SJSA1 (cell line): ENCODE data around the gene TMEM45B. TPM values are rescaled to one million over a fixed set of nuclear protein-coding genes. Genes with fewer than 3 reads are reported as not detected.
"Not testable (repeated sequence)": the region's sequence is repeated elsewhere in the genome, so short reads cannot be mapped to it uniquely, and the experiment has no call there.

Source experiments
- DNase-seq, 2 experiments: peaks; one replicate each; pipeline ENCODE4 v3.0.0-alpha.2; 2015 to 2020; ENCODE audit warnings: low spot score in 2 of 2, low read depth in 1 of 2
- H3K27ac ChIP-seq: fragments of 250-450 bp; sonication (Bioruptor Pico); 2 replicates; pipeline ENCODE4 v1.5.1; 2020; ENCODE audit warnings: mild to moderate bottlenecking, moderate library complexity
- H3K27me3 ChIP-seq: fragments of 250-450 bp; sonication (Bioruptor Pico); replicated peaks from 2 replicates; pipeline ENCODE4 v1.5.1; 2020; ENCODE audit warnings: mild to moderate bottlenecking, moderate library complexity
- H3K36me3 ChIP-seq: fragments of 250-450 bp; sonication (Bioruptor Pico); 2 replicates; pipeline ENCODE4 v1.5.1; 2020; ENCODE audit warnings: mild to moderate bottlenecking
- H3K4me1 ChIP-seq: fragments of 250-450 bp; sonication (Bioruptor Pico); replicated peaks from 2 replicates; pipeline ENCODE4 v1.6.1; 2021; ENCODE audit warnings: mild to moderate bottlenecking
- H3K4me3 ChIP-seq: fragments of 250-450 bp; sonication (Bioruptor Pico); 2 replicates; pipeline ENCODE4 v1.5.1; 2020; ENCODE audit warnings: mild to moderate bottlenecking
- H3K9me3 ChIP-seq: fragments of 250-450 bp; sonication (Bioruptor Pico); replicated peaks from 2 replicates; pipeline ENCODE4 v1.5.1; 2020; ENCODE audit warnings: mild to moderate bottlenecking
- total RNA-seq: library from RNA; depleted of rRNA; stranded (reverse); fragments of >200 nt; shearing (Covaris generic); gene quantifications from 2 replicates; pipeline ENCODE4 v1.2.3, GENCODE V29; 2014

Gene TMEM45B
- total RNA-seq, 1 experiment from 2014 or later = not detected

- Histone ChIP-seq H3K9me3 (no peaks in the 10 kb centered on the region), H3K27me3 (no peaks in the 10 kb centered on the region), H3K4me1 (peaks cover 23% of the 10 kb centered on the region), H3K4me3 (no peak overlapping the region), H3K36me3 (no peaks in the 10 kb centered on the region), H3K27ac (no peak overlapping the region)
- no peak for DNase-seq
These were observed 33.9 kb downstream of the TMEM45B start for GRCh38 chr11:129849447-129850130.

GRCh38 chr11:129852125-129852740 is 36.6 kb downstream of the TMEM45B start:
- Histone ChIP-seq H3K9me3 (no peaks in the 10 kb centered on the region), H3K27me3 (no peaks in the 10 kb centered on the region), H3K4me1 (peaks cover 11% of the 10 kb centered on the region), H3K4me3 (no peak overlapping the region), H3K27ac (no peak overlapping the region), H3K36me3 (no peaks in the 10 kb centered on the region)
- no peak for DNase-seq

- Histone ChIP-seq H3K4me1 (peaks cover 11% of the 10 kb centered on the region), H3K36me3 (no peaks in the 10 kb centered on the region), H3K27me3 (no peaks in the 10 kb centered on the region), H3K27ac (no peak overlapping the region; the same call in 1 of the 2 replicates), H3K9me3 (no peaks in the 10 kb centered on the region), H3K4me3 (no peak overlapping the region)
- DNase-seq = peak in 1 of 2 experiments; percentile 23
These were observed 38.0 kb downstream of the TMEM45B start for GRCh38 chr11:129853518-129854231.

GRCh38 chr11:129854232-129854805 is 38.7 kb downstream of the TMEM45B start:
- H3K4me1 ChIP-seq = peaks cover 11% of the 10 kb centered on the region
- H3K27ac ChIP-seq = no peak overlapping the region
- H3K36me3 ChIP-seq = no peaks in the 10 kb centered on the region
- H3K27me3 ChIP-seq = no peaks in the 10 kb centered on the region
- no peaks in the 10 kb centered on the region for H3K9me3 ChIP-seq
- no peak for DNase-seq
- no peak overlapping the region for H3K4me3 ChIP-seq

GRCh38 chr11:129855086-129855485 is 39.4 kb downstream of the TMEM45B start:
- Histone ChIP-seq H3K27me3 (no peaks in the 10 kb centered on the region), H3K27ac (no peak overlapping the region), H3K4me1 (peaks cover 12% of the 10 kb centered on the region), H3K36me3 (no peaks in the 10 kb centered on the region), H3K9me3 (no peaks in the 10 kb centered on the region), H3K4me3 (no peak overlapping the region)
- DNase-seq = no peak

- Histone ChIP-seq H3K36me3 (no peaks in the 10 kb centered on the region), H3K4me1 (peaks cover 22% of the 10 kb centered on the region), H3K27me3 (no peaks in the 10 kb centered on the region), H3K27ac (no peak overlapping the region), H3K4me3 (no peak overlapping the region), H3K9me3 (no peaks in the 10 kb centered on the region)
- no peak for DNase-seq
These were observed 40.4 kb downstream of the TMEM45B start for GRCh38 chr11:129856036-129856435.

GRCh38 chr11:129861702-129862522 is 46.3 kb downstream of the TMEM45B start:
- peak overlapping the region; percentile 94 for H3K27ac ChIP-seq
- peaks cover 28% of the 10 kb centered on the region for H3K4me1 ChIP-seq
- peak overlapping the region; percentile 28 for H3K4me3 ChIP-seq
- H3K27me3 ChIP-seq = no peaks in the 10 kb centered on the region
- no peaks in the 10 kb centered on the region for H3K9me3 ChIP-seq
- DNase-seq = peak; percentile 90 to 93
- H3K36me3 ChIP-seq = peaks cover 16% of the 10 kb centered on the region

- DNase-seq = no peak
- peaks cover 36% of the 10 kb centered on the region for H3K36me3 ChIP-seq
- H3K27me3 ChIP-seq = no peaks in the 10 kb centered on the region
- H3K27ac ChIP-seq = no peak overlapping the region
- no peak overlapping the region for H3K4me3 ChIP-seq
- H3K9me3 ChIP-seq = no peaks in the 10 kb centered on the region
- H3K4me1 ChIP-seq = peaks cover 28% of the 10 kb centered on the region
These were observed 49.2 kb downstream of the TMEM45B start for GRCh38 chr11:129864811-129865210.

- H3K27ac ChIP-seq = no peak overlapping the region
- no peaks in the 10 kb centered on the region for H3K9me3 ChIP-seq
- H3K36me3 ChIP-seq = peaks cover 42% of the 10 kb centered on the region
- no peak for DNase-seq
- peaks cover 21% of the 10 kb centered on the region for H3K4me1 ChIP-seq
- H3K27me3 ChIP-seq = no peaks in the 10 kb centered on the region
- H3K4me3 ChIP-seq = no peak overlapping the region
These were observed 50.1 kb downstream of the TMEM45B start for GRCh38 chr11:129865701-129866100.

- H3K4me3 ChIP-seq = no peak overlapping the region
- peaks cover 14% of the 10 kb centered on the region for H3K4me1 ChIP-seq
- H3K9me3 ChIP-seq = no peaks in the 10 kb centered on the region
- H3K27me3 ChIP-seq = no peaks in the 10 kb centered on the region
- H3K27ac ChIP-seq = no peak overlapping the region
- peaks cover 48% of the 10 kb centered on the region for H3K36me3 ChIP-seq
- DNase-seq = no peak
These were observed 50.7 kb downstream of the TMEM45B start for GRCh38 chr11:129866311-129866710.

GRCh38 chr11:129868626-129869025 is 53.0 kb downstream of the TMEM45B start:
- not testable (repeated sequence) for H3K27ac ChIP-seq, H3K9me3 ChIP-seq, H3K4me3 ChIP-seq, H3K27me3 ChIP-seq, H3K4me1 ChIP-seq, DNase-seq
- peaks cover 54% of the 10 kb centered on the region for H3K36me3 ChIP-seq

GRCh38 chr11:129871914-129872313 is 56.3 kb downstream of the TMEM45B start:
- Histone ChIP-seq H3K36me3 (peaks cover 65% of the 10 kb centered on the region), H3K4me1 (no peaks in the 10 kb centered on the region), H3K27ac (no peak overlapping the region), H3K4me3 (no peak overlapping the region), H3K9me3 (no peaks in the 10 kb centered on the region), H3K27me3 (no peaks in the 10 kb centered on the region)
- DNase-seq = no peak

- DNase-seq = no peak
- no peaks in the 10 kb centered on the region for H3K9me3 ChIP-seq
- H3K36me3 ChIP-seq = peaks cover 31% of the 10 kb centered on the region
- no peak overlapping the region for H3K4me3 ChIP-seq
- H3K4me1 ChIP-seq = no peaks in the 10 kb centered on the region
- no peak overlapping the region for H3K27ac ChIP-seq
- no peaks in the 10 kb centered on the region for H3K27me3 ChIP-seq
These were observed 64.7 kb downstream of the TMEM45B start for GRCh38 chr11:129880311-129880710.
